Hippocampal formation (tissue), 2 donors: ENCODE data around the gene LDLRAD3.
"Not testable (repeated sequence)": the region's sequence is repeated elsewhere in the genome, so short reads cannot be mapped to it uniquely, and the experiment has no call there.

ENCODE experiments used
- DNase-seq, 2 donors: peaks; one replicate each; lab custom pipeline; 2025; lab: John Stamatoyannopoulos, UW

The LDLRAD3 gene

DNA sequence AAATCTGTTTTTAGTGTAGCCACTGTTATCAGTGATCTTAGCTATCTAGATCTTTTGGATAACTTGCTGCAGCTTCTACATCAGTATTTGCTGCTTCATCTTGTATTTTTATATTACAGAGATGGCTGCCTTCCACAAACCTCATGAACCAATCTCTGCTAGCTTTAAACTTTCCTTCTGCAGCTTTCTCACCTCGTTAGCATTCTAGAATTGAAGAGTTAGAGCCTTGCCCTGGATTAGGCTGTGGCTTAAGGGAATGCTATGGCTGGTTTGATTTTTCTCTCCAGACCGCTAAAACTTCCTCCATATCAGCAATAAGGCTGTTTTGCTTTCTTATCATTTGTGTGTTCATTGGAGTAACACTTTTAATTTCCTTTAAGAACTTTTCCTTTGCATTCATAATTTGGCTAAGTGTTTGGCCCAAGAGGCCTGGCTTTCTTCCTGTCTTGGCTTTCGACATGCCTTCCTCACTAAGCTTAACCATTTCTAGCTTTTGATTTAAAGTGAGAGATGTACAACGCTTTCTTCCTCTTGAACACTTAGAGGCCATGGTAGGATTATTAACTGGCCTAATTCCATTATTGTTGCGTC, 51.9 kb downstream of the LDLRAD3 start:
- DNase-seq = no peak

DNA sequence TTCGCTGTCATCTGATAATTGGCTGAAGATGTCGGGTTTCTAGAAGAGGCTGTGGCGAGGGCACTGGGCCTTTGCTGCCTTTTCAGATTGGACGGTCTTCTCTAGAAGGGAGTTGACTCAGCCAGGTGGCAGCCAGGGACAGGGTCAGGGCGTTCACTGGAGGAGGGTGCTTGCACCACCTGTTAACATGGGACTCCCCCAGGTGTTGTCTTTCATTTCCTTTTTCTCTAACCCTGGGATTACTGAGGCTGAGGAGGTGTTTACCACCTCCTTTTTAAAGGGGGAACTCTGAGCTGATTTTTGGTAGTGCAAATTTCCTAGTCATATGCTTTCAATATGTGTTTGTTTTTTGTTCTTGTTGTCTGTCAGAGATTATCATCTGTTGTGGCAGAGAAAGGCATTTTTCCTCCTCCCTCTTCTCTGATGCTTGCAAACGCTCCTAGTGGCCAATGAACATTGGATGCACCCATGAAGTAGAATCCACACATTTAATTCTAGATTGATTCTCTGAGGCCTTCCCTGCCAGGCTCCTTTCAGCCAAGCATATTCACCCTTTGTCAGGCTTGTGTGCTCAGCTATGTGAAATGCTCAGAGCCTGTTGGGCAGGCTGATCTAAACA, 54.1 kb downstream of the LDLRAD3 start:
- DNase-seq = no peak

DNA sequence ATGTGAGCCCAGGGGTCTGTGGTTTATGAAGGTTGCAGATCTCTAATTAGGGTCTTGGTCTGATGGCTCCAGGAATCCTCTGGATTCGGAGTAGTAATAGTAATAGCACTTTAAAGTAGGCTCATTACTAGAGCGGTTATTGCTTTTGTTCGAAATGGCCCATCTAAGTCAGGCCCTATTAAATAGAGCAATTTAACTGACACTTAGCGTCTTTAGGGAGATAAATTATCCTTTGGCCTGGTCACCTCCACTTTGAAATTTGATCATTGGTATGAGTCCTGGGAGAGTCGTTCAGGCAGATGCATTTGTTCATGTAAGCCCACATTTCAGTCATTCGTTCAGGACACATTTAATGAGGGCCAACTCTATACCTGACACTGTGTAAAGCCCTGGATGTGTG, 54.8 kb downstream of the LDLRAD3 start:
- no peak for DNase-seq

- DNase-seq = no peak
These were observed 56.8 kb downstream of the LDLRAD3 start for GRCh38 chr11:36000616-36001190.

DNA sequence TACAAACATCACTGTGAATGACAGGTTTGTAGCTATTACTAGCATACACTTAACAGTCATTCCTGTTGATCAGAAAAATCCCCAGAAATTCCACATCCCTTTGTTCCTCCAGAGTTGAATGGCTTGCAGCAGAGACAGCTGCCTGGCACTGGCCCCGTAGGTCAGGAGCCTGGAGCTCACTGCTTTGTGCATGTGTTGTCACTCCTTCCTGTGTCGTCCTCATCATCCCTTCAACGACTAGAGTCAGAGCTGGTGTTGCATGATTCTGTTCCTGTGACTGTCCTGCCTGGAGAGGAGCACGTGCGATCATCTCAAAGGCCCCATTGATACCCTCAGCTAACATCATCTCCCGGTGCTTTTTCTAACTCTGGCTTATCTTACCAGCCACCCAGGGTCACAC, 58.3 kb downstream of the LDLRAD3 start:
- DNase-seq = peak; percentile 37 to 38

DNA sequence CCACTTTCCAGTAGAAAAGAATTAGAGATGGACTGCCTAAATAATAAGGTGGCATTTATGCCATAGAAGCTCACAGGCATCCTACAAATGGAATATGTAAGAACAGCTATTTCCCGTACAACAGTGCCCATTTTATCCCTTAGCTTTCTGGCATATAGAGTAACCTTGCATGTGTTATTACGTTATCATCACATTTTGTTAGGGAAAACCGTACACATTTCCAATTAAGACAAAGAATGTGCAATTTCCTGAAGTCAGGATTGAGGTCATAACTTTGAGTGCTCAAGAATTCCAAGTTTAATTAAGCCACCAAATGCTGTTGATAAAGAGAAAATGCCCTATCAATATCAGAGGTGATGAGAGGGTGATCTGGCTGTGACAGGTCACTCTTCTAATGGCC, 58.9 kb downstream of the LDLRAD3 start:
- DNase-seq = no peak

GRCh38 chr11:36006556-36006955, 62.7 kb downstream of the LDLRAD3 start:
- no peak for DNase-seq

DNA sequence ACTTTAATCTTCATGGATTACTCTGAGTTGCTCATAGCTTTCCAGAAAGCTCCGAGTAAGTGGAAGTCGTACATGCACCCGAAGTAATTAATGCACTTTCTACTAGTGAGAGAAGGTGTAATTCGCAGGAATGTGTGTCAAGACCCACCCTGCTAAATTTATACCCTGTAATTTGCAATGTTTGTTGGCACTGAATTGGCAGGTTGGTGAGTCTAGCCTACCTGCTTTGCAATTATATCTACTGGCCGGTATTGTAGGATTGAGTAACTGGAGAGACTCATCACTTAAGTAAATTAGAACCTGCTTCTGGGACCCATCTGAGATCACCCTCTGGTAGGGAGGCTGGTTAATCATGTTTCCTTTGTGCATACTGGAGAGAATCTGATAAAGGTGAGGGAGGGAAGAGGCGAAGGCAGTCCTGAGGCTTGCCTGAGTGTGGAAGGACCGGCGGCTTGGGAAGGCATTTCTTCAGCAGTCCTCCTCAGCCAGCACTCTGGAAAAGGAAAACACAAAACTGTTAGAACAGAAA, 63.3 kb downstream of the LDLRAD3 start:
- no peak for DNase-seq

DNA sequence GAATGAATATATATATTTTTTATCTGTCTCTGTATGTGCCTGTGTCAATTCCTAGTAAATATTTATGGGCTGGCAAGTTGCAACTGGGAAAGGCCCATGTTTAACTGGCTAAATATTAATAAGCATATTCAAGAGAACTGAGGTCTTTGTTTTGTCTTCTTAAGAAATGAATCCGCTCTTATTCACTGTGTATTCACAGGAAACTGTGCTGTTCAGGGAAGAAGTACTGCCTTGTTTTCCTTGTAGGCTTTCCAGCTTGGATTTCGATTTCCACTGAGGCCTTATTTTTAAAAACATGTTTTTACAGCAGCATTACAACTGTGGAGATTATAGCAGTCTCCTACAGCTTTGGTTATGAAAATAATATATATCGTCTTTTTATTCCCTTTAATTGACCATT, 64.7 kb downstream of the LDLRAD3 start:
- no peak for DNase-seq

DNA sequence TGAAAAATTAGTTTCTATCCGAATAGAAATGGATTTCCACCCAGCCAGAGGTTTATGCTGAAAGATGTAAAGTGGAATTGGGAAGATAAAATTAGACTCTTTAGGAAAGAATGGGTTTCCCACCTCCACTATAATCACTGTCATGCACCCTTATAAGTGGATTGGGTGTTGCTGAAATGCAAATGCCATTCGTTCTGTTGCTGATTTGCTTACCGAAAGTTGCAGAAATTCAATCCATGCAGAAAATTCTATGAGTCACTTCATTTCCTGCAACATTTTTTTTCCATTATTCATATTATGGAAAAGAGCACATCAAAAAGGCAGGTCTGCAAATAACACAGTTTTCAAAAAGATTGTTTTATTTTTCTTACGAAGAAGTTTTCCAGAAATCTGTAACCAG, 65.6 kb downstream of the LDLRAD3 start:
- DNase-seq = no peak

- no peak for DNase-seq
These were observed 66.3 kb downstream of the LDLRAD3 start for GRCh38 chr11:36010010-36010740.

DNA sequence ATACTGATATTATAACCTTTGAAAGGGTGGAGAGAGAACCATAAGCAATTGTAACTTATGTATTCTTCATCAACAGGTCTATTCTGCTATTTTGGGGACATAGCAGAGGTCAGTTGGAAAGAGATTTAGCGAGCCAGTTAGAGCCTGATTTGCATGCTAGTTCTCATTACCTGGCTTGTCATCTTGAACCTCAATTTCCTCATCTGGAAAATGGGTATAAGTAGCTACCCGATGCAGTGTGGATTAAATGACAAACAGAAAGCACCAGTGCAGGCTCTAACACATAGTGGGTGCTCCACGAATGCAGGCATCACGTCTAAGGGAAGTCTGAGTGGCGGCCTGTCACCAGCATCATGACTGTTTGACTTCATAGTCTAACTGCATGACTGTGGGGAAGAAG, 67.7 kb downstream of the LDLRAD3 start:
- DNase-seq = no peak

- no peak for DNase-seq
These were observed 68.6 kb downstream of the LDLRAD3 start for GRCh38 chr11:36012455-36012854.

DNA sequence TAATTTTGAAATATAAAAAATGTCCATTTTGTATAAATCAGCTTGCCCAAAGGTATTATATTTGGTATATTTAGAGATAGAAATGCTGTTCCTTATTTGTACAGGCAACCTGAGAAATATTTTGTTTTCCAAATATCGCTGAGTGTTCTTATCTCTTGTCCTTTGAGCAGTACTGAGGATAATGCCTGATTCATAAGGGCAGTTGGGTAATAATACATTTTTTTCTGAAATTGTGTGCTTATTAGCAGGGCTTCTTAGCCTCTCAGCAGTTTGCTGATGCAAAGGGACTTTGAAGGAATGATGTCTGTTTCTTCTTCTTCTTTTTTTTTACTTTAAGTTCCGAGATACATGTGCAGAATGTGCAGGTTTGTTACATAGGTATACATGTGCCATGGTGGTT, 69.1 kb downstream of the LDLRAD3 start:
- DNase-seq = no peak

- DNase-seq = not testable (repeated sequence)
These were observed 69.6 kb downstream of the LDLRAD3 start for GRCh38 chr11:36013446-36013845.

GRCh38 chr11:36013950-36014897, 70.4 kb downstream of the LDLRAD3 start:
- DNase-seq = no peak

- no peak for DNase-seq
These were observed 71.2 kb downstream of the LDLRAD3 start for GRCh38 chr11:36014898-36015665.

- peak in 1 of 2 donors; percentile 23 for DNase-seq
These were observed 71.9 kb downstream of the LDLRAD3 start for GRCh38 chr11:36015799-36016198.

- peak in 1 of 2 donors; percentile 31 for DNase-seq
These were observed 72.4 kb downstream of the LDLRAD3 start for GRCh38 chr11:36016263-36016662.

GRCh38 chr11:36016709-36017108, 72.8 kb downstream of the LDLRAD3 start:
- DNase-seq = no peak
